ENCODE data around the gene YBX3.
A peak's percentile ranks its signal among the peaks of the same experiment; 100 is the strongest.

YBX3 gene

DNA sequence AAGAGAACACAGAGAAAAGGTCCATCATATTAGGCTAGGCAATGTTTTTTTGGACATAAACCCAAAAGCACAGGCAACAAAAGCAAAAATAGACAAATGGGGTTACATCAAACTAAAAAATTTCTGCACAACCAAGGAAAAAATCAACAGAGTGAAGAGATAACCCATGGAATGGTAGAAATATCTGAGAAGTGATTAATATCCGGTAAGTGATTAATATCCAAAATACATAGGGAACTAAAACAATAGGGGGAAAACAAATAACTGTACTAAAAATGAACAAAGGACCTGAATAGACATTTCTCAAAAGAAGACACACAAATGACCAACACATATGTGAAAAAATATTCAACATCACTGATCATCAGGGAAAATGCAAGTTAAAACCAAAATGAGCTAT is 53.6 kb downstream of the YBX3 start:
- no peak for DNase-seq (ENCODE audit: low read depth)

DNA sequence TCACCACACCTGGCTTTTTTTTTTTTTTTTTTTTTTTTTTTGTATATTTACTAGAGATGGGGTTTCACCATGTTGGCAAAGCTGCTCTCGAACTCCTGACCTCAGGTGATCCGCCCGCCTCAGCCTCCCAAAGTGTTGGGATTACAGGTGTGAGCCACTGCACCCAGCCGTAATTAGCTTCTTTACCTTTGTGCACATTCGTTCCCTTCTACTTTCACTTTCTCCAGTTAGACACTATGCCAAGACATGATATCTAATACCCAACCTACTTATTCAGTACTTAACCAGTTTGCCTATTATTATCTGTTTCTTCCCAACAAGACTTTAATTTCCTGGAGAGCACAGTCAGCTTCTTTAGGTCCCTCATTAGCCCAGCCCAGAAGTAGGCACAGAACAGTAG is 54.6 kb downstream of the YBX3 start:
- no peak for DNase-seq (ENCODE audit: low read depth)

DNA sequence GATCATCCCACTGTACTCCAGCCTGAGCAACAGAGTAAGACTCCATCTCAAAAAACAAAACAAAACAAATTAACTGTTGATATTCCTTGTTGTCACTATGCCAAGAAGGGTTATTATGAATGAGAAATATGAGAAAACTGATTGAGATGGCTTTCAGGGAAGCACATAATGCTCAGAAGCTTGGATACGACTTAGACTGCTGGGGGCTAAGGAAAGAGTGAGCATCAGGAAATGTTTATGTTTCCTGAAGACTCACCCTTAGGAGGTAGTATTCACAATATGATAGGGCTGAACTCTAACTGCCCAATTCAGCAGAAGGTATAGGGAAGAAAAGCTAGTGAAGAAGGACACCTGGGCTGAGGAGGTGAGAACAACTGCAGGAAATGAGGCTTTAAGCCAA is 55.5 kb downstream of the YBX3 start:
- peak; percentile 11 for DNase-seq (ENCODE audit: low read depth)

DNA sequence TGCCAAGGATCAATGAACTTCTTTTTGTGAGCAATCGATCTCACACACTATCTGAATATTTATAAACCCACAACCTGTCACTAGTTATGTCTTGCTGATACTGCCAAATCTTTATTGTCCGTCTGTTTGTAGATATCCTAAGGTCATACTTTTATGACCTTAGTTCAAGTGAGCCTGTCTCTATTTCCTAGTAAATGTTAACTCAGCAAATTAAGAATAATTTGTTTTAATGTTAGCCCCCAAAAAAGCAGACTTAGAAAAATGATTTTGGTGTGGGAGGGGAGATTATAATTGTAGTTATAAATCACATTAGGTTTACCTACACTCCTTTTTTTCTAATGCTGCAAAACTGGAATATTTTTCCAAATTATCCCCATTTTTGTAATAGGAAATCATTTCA is 58.6 kb downstream of the YBX3 start:
- no peak for DNase-seq (ENCODE audit: low read depth)

DNA sequence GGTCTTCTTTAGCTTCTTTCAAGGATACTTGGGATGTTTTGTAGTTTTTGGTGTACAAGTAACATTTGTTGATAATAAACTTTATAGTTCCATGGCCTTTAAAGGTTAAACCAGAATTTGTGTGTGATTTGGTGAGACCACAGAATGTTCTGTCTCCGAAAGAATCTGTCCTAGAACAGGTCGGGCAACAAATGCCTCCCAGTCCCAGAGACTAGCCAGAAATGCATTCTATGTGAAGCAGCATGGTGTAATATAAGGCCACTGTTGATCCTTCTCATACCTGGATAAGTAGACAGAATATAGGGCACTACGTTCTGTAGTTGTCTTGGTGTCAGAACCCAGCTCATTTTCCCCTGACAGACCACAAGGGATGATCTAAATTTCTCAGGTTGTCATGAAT is 59.3 kb downstream of the YBX3 start:
- no peak for DNase-seq (ENCODE audit: low read depth)

DNA sequence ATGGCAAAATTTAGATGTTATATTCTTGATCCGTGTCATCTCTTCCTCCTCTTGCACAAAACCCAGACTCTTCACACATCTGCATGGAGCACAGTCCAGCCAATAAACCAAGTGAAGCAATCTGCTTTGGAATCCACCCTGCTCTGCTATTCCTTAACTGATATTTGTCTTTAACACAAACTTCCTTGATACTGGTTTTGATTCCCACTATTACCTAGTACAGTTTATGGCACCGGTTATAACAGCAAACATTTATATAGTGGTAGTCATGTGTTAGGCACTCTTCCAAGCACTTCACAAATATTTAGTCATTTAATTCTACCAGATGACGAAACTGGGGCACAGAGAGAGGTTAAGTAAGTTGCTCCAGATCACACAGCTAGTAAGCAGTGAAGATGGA is 61.8 kb downstream of the YBX3 start:
- peak; percentile 75 for DNase-seq (ENCODE audit: low read depth)

DNA sequence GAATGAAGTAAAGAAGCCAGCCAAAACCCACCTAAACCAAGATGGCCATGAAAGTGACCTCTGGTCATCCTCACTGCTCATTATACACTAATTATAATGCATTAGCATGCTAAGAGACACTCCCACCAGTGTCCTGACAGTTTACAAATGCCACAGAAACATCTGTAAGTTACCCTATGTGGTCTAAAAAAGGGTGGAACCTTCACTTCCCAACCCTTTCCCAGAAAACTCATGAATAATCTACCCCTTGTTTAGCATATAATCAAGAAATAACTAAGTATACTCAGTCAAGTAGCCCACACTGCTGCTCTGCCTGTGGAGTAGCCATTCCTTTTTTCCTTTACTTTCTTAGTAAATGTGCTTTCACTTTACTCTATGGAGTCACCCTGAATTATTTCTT is 69.1 kb downstream of the YBX3 start:
- DNase-seq (ENCODE audit: low read depth), result no peak

DNA sequence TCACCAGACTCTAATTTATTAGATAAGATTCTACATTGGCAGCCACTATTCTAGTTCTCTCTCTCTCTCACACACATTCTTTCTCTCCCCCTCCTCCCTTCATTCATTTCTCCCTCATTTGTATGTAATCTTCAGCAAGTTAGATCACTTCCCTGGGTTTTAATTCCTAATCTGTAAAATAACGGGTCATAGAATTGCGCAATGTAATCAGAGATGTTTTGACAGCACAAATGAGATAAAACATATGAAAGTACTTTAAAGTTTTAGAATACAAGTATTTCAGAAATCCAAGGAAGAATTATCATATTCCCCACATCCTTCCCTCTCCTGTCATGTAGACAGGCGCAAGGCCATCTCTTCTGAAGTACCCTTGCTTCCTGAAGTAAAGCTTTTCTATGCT is 70.9 kb downstream of the YBX3 start:
- DNase-seq (ENCODE audit: low read depth), result no peak

Measured in ELR (cell line).